ENCODE results near the gene FBXO9.

Gene FBXO9

DNA sequence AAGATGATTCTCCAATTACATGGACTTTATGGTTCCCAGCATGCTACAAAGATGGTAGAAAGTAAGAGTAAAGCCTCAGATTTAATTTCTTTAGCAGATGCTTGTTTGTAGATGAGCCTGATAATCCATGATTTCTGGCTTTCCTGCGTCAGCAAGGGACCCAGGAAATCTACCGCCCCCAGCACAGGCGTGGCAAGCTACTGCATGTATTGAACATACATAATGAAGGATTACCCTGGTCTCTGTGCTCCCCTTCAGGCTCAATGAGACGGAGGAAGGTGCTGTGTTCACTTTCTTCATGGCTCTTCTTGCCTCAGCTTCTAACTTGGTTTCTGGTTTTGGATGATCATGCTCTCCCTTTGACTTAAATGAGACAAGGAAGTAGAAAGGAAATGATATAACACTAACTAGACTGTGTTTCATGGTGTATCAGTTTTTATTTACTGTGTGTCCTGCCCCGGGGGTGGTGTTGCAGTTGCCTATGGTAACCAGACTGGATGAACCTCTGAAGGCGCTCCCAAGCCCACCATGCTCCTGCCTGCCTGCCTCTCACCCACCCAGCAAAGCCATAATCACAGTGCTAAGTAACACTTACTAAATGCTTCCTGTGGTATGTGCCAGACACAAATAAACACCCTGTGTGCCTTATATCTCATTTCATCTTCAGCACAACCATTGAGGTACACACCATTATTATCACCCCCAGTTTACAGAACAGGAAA lies 65.5 kb downstream of the FBXO9 start:
- Histone ChIP-seq H3K79me2 (ENCODE audit: low read length) (no peaks in the 10 kb centered on the region), H3K27ac (ENCODE audit: low read length) (no peak overlapping the region), H3K4me1 (ENCODE audit: low read length) (no peaks in the 10 kb centered on the region), H3K27me3 (ENCODE audit: low read depth, low read length) (peaks cover 40% of the 10 kb centered on the region), H3K9ac (ENCODE audit: low read length) (no peak overlapping the region), H2AFZ (ENCODE audit: low read depth, low read length) (no peak overlapping the region), H3K4me2 (ENCODE audit: low read length) (no peak overlapping the region), H3K4me3 (ENCODE audit: low read length) (no peak overlapping the region), H3K36me3 (replicated peaks; ENCODE audit: low read depth, low read length) (no peaks in the 10 kb centered on the region), H3K9me3 (ENCODE audit: insufficient read depth, low read length) (no peaks in the 10 kb centered on the region), H4K20me1 (ENCODE audit: insufficient read depth, low read length) (no peaks in the 10 kb centered on the region)
- TF ChIP-seq, protein P1, sequence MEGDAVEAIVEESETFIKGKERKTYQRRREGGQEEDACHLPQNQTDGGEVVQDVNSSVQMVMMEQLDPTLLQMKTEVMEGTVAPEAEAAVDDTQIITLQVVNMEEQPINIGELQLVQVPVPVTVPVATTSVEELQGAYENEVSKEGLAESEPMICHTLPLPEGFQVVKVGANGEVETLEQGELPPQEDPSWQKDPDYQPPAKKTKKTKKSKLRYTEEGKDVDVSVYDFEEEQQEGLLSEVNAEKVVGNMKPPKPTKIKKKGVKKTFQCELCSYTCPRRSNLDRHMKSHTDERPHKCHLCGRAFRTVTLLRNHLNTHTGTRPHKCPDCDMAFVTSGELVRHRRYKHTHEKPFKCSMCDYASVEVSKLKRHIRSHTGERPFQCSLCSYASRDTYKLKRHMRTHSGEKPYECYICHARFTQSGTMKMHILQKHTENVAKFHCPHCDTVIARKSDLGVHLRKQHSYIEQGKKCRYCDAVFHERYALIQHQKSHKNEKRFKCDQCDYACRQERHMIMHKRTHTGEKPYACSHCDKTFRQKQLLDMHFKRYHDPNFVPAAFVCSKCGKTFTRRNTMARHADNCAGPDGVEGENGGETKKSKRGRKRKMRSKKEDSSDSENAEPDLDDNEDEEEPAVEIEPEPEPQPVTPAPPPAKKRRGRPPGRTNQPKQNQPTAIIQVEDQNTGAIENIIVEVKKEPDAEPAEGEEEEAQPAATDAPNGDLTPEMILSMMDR (IDR thresholded peaks at IDR 0.05; ENCODE audit: low read depth, low read length): no peak
- no peak for TF ChIP-seq EZH2phosphoT487 (IDR thresholded peaks at IDR 0.05; ENCODE audit: low read depth)

- H3K4me1 ChIP-seq (ENCODE audit: low read length): no peaks in the 10 kb centered on the region
- H3K79me2 ChIP-seq (ENCODE audit: low read length): no peaks in the 10 kb centered on the region
- H3K27me3 ChIP-seq (ENCODE audit: low read depth, low read length): peaks cover 22% of the 10 kb centered on the region
- H3K4me3 ChIP-seq (ENCODE audit: low read length): no peak overlapping the region
- no peak overlapping the region for H3K9ac ChIP-seq (ENCODE audit: low read length)
- no peaks in the 10 kb centered on the region for H4K20me1 ChIP-seq (ENCODE audit: insufficient read depth, low read length)
- no peaks in the 10 kb centered on the region for H3K9me3 ChIP-seq (ENCODE audit: insufficient read depth, low read length)
- H2AFZ ChIP-seq (ENCODE audit: low read depth, low read length): no peak overlapping the region
- H3K27ac ChIP-seq (ENCODE audit: low read length): no peak overlapping the region
- no peak overlapping the region for H3K4me2 ChIP-seq (ENCODE audit: low read length)
- H3K36me3 ChIP-seq (replicated peaks; ENCODE audit: low read depth, low read length): no peaks in the 10 kb centered on the region
- TF ChIP-seq, protein P1 (IDR thresholded peaks at IDR 0.05; ENCODE audit: low read depth, low read length): no peak
- TF ChIP-seq EZH2phosphoT487 (IDR thresholded peaks at IDR 0.05; ENCODE audit: low read depth): no peak
Observed at GRCh38 chr6:53133961-53134360, 68.8 kb downstream of the FBXO9 start.

DNA sequence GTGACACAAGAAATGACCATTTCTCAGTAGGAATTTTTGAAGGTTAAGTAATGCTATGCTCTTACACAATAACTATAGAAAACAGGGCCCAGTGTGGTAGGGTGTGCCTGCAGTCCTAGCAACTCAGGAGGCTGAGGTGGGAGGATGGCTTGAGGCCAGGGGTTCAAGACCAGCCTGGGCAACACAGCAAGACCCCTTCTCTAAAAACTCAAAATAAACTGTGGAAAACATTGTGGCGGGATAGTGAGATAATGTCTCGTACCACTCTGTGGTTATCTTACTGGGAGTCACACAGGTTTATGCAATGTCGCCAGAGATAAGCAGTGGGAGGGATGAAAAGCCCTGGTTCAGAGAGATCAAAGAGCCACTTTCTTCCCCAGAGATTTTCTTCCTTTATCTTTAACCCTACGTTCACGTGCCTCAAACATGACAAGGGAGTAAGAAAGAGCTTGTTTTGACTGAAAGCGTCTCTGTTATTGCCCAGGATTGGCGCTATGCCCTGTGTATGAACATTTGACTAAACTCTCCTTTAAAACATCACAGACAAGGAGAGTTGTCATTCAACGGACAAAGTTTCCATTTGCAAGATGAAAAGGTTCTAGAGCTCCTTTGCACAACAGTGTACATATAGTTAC lies 69.5 kb downstream of the FBXO9 start:
- H3K36me3 ChIP-seq (replicated peaks; ENCODE audit: low read depth, low read length): no peaks in the 10 kb centered on the region
- H3K9me3 ChIP-seq (ENCODE audit: insufficient read depth, low read length): no peaks in the 10 kb centered on the region
- H3K27me3 ChIP-seq (ENCODE audit: low read depth, low read length): peaks cover 18% of the 10 kb centered on the region
- H3K4me3 ChIP-seq (ENCODE audit: low read length): no peak overlapping the region
- no peak overlapping the region for H3K4me2 ChIP-seq (ENCODE audit: low read length)
- H3K27ac ChIP-seq (ENCODE audit: low read length): no peak overlapping the region
- H2AFZ ChIP-seq (ENCODE audit: low read depth, low read length): no peak overlapping the region
- no peaks in the 10 kb centered on the region for H4K20me1 ChIP-seq (ENCODE audit: insufficient read depth, low read length)
- no peak for TF ChIP-seq EZH2phosphoT487 (IDR thresholded peaks at IDR 0.05; ENCODE audit: low read depth)
- TF ChIP-seq, protein P1 (IDR thresholded peaks at IDR 0.05; ENCODE audit: low read depth, low read length): no peak
- peaks cover 5% of the 10 kb centered on the region for H3K4me1 ChIP-seq (ENCODE audit: low read length)
- no peaks in the 10 kb centered on the region for H3K79me2 ChIP-seq (ENCODE audit: low read length)
- no peak overlapping the region for H3K9ac ChIP-seq (ENCODE audit: low read length)

- H3K4me1 ChIP-seq (ENCODE audit: low read length): peaks cover 18% of the 10 kb centered on the region
- no peaks in the 10 kb centered on the region for H4K20me1 ChIP-seq (ENCODE audit: insufficient read depth, low read length)
- H3K9ac ChIP-seq (ENCODE audit: low read length): no peak overlapping the region
- H2AFZ ChIP-seq (ENCODE audit: low read depth, low read length): no peak overlapping the region
- H3K79me2 ChIP-seq (ENCODE audit: low read length): no peaks in the 10 kb centered on the region
- H3K4me2 ChIP-seq (ENCODE audit: low read length): no peak overlapping the region
- no peak overlapping the region for H3K27ac ChIP-seq (ENCODE audit: low read length)
- TF ChIP-seq EZH2phosphoT487 (IDR thresholded peaks at IDR 0.05; ENCODE audit: low read depth): no peak
- TF ChIP-seq, protein P1 (IDR thresholded peaks at IDR 0.05; ENCODE audit: low read depth, low read length): no peak
- no peaks in the 10 kb centered on the region for H3K36me3 ChIP-seq (replicated peaks; ENCODE audit: low read depth, low read length)
- no peak overlapping the region for H3K4me3 ChIP-seq (ENCODE audit: low read length)
- H3K27me3 ChIP-seq (ENCODE audit: low read depth, low read length): peaks cover 5% of the 10 kb centered on the region
- no peaks in the 10 kb centered on the region for H3K9me3 ChIP-seq (ENCODE audit: insufficient read depth, low read length)
Observed at GRCh38 chr6:53136000-53136609, 70.9 kb downstream of the FBXO9 start.
